Glutamatergic neuron (in vitro differentiated cells): ENCODE data around the gene WDHD1. TPM values are rescaled to one million over a fixed set of nuclear protein-coding genes. Genes with fewer than 3 reads are reported as not detected.
"Not testable (repeated sequence)": the region's sequence is repeated elsewhere in the genome, so short reads cannot be mapped to it uniquely, and the experiment has no call there.

Source experiments
- DNase-seq: peaks from one replicate; pipeline ENCODE4 v3.0.0; 2022
- H3K27ac Mint-ChIP-seq: one replicate; pipeline ENCODE4 v1.8.0; 2020; ENCODE audit warnings: mild to moderate bottlenecking, mixed read lengths, inconsistent platforms; ENCODE audit not compliant: unreplicated experiment
- H3K27me3 Mint-ChIP-seq: one replicate; pipeline ENCODE4 v1.8.0; 2020; ENCODE audit warnings: mild to moderate bottlenecking, moderate library complexity, mixed read lengths, inconsistent platforms; ENCODE audit not compliant: unreplicated experiment
- H3K36me3 Mint-ChIP-seq: one replicate; pipeline ENCODE4 v1.8.0; 2020; ENCODE audit warnings: mild to moderate bottlenecking, mixed read lengths, inconsistent platforms; ENCODE audit not compliant: unreplicated experiment
- H3K4me1 Mint-ChIP-seq: one replicate; pipeline ENCODE4 v1.8.0; 2020; ENCODE audit warnings: mild to moderate bottlenecking, low read depth, mixed read lengths, inconsistent platforms; ENCODE audit not compliant: unreplicated experiment
- H3K4me3 Mint-ChIP-seq: one replicate; pipeline ENCODE4 v1.8.0; 2020; ENCODE audit warnings: mild to moderate bottlenecking, mixed read lengths, inconsistent platforms; ENCODE audit not compliant: unreplicated experiment
- H3K9me3 Mint-ChIP-seq: one replicate; pipeline ENCODE4 v1.8.0; 2020; ENCODE audit warnings: mild to moderate bottlenecking, moderate library complexity, mixed read lengths, inconsistent platforms; ENCODE audit not compliant: unreplicated experiment
- total RNA-seq: library from RNA; stranded (reverse); fragmentation: NEBNext Ultra II Directional; extraction: Animal tissue kit (Norgen Biotek cat#: 25700); gene quantifications from one replicate; pipeline ENCODE4 v1.2.1, GENCODE V29; 2021; ENCODE audit not compliant: unreplicated experiment
- TF ChIP-seq, protein P1 (sequence below): fragments of 200-600 bp; sonication (generic); IDR thresholded peaks from one replicate; pipeline ENCODE4 v1.5.0; 2021; ENCODE audit not compliant: partially characterized antibody, unreplicated experiment

WDHD1 gene
- total RNA-seq, 1 donor from 2014 or later = 13.9 TPM

DNA sequence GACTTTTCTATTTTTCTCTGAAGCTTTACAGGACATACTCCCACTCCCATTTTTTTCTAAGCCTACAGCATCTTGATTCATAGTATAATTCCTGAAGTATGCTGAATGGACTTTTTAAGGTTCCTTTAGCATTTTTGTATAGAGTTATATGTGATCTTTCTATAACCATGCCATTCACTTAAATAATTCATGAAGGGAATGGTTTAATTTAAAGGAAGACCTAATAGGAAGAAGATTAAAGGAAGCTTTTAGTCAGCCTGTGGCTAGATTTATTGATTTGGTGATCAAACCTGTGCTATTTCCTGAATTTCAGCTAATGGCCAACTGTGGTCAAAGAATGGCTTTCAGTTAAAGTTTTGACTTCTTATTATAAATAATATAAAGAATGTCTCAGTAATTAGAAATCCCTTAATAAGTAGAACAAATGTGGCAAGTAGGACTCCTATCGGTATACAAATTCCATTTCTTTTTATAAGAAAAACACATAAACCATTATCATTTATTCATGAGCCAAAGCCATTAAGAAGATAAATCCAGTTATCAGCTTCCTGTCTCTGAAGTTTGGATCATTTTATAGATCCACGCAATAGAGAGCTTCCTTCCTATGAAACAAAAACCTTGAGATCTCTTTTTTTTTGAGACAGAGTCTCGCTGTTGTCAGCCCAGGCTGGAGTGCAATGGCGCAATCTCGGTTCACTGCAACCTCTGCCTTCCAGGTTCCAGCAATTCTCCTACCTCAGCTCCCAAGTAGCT is 20.6 kb upstream of the WDHD1 start:
- H3K27ac Mint-ChIP-seq = peak overlapping the region; percentile 80
- TF ChIP-seq, protein P1, sequence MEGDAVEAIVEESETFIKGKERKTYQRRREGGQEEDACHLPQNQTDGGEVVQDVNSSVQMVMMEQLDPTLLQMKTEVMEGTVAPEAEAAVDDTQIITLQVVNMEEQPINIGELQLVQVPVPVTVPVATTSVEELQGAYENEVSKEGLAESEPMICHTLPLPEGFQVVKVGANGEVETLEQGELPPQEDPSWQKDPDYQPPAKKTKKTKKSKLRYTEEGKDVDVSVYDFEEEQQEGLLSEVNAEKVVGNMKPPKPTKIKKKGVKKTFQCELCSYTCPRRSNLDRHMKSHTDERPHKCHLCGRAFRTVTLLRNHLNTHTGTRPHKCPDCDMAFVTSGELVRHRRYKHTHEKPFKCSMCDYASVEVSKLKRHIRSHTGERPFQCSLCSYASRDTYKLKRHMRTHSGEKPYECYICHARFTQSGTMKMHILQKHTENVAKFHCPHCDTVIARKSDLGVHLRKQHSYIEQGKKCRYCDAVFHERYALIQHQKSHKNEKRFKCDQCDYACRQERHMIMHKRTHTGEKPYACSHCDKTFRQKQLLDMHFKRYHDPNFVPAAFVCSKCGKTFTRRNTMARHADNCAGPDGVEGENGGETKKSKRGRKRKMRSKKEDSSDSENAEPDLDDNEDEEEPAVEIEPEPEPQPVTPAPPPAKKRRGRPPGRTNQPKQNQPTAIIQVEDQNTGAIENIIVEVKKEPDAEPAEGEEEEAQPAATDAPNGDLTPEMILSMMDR = no peak
- peaks cover 6% of the 10 kb centered on the region for H3K9me3 Mint-ChIP-seq
- peaks cover 8% of the 10 kb centered on the region for H3K4me1 Mint-ChIP-seq
- no peaks in the 10 kb centered on the region for H3K36me3 Mint-ChIP-seq
- DNase-seq = no peak
- H3K4me3 Mint-ChIP-seq = peak overlapping the region; percentile 56
- H3K27me3 Mint-ChIP-seq = peaks cover 2% of the 10 kb centered on the region

DNA sequence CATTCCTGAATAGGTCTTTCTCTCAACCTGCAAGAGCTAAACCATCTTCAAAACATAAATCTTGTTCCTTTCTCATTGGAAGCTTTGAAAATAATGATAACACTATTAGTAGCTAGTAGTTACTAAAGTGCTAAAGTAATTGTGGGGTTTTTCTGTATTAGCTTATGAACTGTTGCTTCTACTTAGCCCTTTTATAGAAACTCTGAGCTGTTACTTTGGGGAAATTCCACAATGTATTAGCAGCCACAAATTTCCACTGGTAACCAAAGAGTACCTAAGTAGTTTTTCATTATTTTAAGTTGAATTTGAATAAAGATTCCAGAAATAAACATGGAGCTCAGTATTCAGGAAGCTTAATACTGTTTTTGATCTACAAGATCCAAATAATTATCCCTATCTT is 18.2 kb upstream of the WDHD1 start:
- peaks cover 4% of the 10 kb centered on the region for H3K4me1 Mint-ChIP-seq
- TF ChIP-seq, protein P1 = no peak
- DNase-seq = no peak
- no peak overlapping the region for H3K27ac Mint-ChIP-seq
- no peaks in the 10 kb centered on the region for H3K27me3 Mint-ChIP-seq
- no peaks in the 10 kb centered on the region for H3K9me3 Mint-ChIP-seq
- H3K4me3 Mint-ChIP-seq = no peak overlapping the region
- H3K36me3 Mint-ChIP-seq = no peaks in the 10 kb centered on the region

DNA sequence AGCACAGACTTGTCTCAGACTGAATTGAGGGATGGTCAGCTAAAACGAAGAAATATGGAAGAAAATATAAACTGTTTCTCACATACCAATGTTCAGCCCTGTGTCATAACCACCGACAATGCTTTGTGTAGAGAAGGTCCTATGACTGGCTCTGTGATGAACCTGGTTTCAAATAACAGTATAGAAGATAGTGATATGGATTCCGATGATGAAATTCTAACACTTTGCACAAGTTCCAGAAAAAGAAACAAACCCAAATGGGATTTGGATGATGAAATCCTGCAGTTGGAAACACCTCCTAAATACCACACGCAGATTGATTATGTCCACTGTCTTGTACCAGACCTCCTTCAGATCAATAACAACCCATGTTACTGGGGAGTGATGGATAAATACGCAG is 16.6 kb upstream of the WDHD1 start:
- Mint-ChIP-seq H3K27ac (no peak overlapping the region), H3K9me3 (no peaks in the 10 kb centered on the region), H3K4me3 (no peak overlapping the region), H3K27me3 (no peaks in the 10 kb centered on the region), H3K36me3 (no peaks in the 10 kb centered on the region), H3K4me1 (peaks cover 3% of the 10 kb centered on the region)
- TF ChIP-seq, protein P1 = no peak
- no peak for DNase-seq

DNA sequence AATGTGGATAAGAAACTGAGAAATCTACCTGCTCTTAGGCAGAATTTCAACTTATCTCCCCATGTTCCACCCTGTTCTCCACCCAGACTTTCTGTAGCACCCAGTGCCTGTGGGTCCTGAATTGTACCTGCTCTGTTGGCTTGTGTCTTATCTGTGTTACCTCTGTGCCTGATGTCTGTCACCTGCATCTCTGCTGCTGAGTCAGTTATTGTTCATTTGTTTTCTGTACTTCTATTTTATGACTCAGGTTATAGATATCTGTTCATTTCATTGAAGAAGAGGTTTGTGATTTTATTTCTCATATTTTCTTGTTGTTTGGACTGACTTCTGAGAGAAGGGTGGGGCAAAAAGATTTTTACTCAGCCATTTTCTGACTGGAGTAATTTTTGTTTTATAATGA is 11.8 kb upstream of the WDHD1 start:
- Mint-ChIP-seq H3K4me1 (peaks cover 2% of the 10 kb centered on the region), H3K36me3 (peaks cover 5% of the 10 kb centered on the region), H3K4me3 (no peak overlapping the region), H3K9me3 (no peaks in the 10 kb centered on the region), H3K27ac (no peak overlapping the region), H3K27me3 (no peaks in the 10 kb centered on the region)
- TF ChIP-seq, protein P1 = no peak
- no peak for DNase-seq

DNA sequence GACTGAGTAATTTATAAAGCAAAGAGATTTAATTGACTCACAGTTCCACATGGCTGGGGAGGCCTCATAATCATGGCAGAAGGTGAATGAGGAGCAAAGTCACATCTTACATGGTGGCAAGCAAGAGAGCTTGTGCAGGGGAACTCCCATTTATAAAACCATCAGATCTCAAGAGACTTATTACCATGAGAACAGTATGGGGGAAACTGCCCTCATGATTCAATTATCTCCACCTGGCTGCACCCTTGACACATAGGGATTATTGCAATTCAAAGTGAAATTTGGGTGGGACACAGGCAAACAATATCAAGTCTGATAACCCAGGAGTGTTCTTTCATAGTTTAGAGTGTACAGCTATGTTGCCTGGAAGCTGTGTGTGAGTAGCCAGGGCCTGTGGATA is 11.1 kb upstream of the WDHD1 start:
- not testable (repeated sequence) for H3K36me3 Mint-ChIP-seq, DNase-seq, H3K9me3 Mint-ChIP-seq, H3K27ac Mint-ChIP-seq, H3K27me3 Mint-ChIP-seq, H3K4me3 Mint-ChIP-seq, H3K4me1 Mint-ChIP-seq
